Kasumi-1 (cell line): ENCODE results near the gene UTP14C.
"Not testable (repeated sequence)": the region's sequence is repeated elsewhere in the genome, so short reads cannot be mapped to it uniquely, and the experiment has no call there.

ENCODE experiments used
- DNase-seq, 2 experiments: peaks; one replicate each; lab custom pipeline; 2025; lab: John Stamatoyannopoulos, UW

Gene UTP14C

GRCh38 chr13:52024481-52024880, at the start of gene UTP14C:
UTP14C (plus strand) TSS chr13:52024691; CDS start chr13:52028805, 4,114 bp downstream.
- DNase-seq = no peak

DNA sequence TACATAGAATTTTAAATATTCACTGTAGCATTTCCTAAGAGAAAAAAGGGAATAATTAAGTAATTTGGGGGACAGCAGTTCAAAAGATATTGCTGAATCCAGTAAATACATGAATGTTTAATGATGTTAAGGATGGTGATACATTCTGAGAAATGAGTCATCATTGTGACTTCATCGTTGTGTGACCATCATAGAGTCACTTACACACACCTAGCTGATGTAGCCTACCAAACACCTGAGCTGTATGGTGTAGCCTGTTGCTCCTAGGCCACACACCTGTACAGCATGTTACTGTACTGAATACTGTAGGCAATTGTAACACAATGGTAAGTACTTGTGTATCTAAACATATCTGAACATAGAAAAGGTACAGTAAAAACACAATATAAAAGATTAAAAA, 48.1 kb upstream of the UTP14C start:
- no peak for DNase-seq

DNA sequence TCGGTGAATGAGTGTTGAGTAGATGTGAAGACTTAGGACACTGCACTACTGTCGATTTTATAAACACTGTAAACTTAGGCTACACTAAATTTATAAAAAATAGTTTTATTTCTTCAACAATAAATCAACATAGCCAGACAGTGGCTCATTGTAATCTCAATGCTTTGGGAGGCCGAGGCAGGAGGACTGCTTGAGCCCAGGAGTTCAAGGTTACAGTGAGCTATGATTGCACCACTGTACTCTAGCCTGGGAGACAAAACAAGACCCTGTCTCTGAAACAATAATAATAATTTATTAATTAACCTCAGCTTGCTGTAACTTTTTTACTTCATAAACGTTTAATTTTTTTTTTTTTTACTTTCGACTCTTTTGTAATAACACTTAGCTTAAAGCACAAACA, 47.6 kb upstream of the UTP14C start:
- no peak for DNase-seq

DNA sequence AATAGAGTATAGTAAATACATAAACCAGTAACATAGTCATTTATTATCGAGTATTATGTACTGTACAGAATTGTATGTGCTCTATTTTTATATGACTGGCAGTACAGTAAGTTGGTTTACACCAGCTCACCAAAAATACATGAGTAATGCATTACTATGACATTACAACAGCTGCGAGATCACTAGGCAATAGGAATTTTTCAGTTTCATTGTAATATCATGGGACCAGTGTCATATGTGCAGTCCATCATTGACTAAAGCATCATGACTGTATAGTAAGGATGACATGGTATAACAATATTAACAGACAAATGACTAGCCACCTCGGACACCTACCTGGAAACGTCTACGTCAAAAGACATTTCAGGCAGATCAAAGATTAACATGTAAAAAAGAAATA, 46.9 kb upstream of the UTP14C start:
- no peak for DNase-seq

DNA sequence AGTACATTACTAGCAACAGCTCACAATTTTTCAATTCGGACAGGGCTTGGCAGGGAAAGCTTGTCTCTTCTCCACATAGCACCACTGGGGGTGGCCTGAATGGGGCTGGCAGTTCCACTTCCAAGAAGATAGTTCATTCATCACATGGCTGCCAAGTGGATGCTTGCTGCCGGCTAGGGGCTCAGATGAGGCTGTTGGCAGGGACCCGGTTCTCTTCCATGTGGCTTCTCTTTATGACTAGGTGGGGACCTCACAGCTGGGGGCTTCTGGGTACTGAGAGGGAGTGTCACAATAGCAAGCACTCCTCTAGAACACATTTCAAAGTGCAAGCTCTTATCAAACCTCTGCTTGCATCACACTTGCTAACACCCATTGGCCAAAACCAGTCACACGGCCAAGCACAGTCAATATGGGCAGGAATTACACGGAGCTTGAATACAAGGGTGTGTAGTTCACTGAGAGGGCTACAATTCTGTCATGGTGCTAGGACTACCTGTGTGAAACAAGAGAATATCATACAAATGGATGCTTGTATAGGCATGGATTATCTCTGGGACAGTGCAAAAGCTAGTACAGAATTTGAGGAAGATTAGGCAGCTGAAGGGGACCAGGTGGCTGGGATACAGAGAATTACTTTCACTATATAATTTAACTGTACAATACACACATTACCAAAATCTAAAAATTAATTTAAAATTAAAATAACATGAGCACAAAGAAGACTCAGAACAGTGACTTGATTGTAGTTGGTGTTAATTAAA, 45.5 kb upstream of the UTP14C start:
- no peak for DNase-seq

GRCh38 chr13:51980908-51981307, 43.6 kb upstream of the UTP14C start:
- DNase-seq = no peak

DNA sequence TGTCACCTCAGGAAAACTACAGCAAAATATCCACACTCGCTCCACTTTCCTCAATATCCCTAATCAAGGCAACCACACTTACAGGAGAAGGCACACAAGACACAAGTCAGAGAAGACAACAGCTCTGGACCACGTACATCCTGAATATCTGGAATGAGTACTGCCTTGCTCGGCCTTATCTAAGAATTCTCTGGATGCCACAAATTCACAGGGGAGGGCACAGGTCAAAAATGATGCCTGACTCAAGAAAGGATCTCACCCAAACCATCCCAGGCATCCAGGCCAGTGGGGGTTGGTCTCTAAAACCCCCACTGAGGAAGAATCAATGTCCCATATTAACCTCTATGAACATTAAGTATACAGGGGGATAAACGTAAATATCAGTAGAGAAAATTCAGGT, 43.1 kb upstream of the UTP14C start:
- DNase-seq = no peak

DNA sequence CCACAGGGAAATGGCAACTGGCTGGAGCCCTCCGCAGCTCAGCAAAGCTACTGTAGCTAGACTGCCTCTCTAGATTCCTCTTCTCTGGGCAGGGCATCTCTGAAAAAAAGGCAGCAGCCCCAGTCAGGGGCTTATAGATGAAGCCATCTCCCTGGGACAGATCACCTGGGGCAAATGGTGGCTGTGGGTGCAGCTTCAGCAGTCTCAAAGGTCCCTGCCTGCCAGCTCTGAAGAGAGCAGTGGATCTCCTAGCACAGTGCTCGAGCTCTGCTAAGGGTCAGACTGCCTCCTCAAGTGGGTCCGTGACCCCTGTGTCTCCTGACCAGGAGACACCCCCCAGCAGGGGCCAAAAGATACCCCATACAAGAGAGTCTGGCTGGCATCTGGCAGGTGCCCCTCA, 41.2 kb upstream of the UTP14C start:
- DNase-seq = not testable (repeated sequence)

- DNase-seq = not testable (repeated sequence)
Observed at GRCh38 chr13:51984904-51985303, 39.6 kb upstream of the UTP14C start.

- no peak for DNase-seq
Observed at GRCh38 chr13:51988988-51989618, 35.4 kb upstream of the UTP14C start.

GRCh38 chr13:51993713-51994112, 30.8 kb upstream of the UTP14C start:
- no peak for DNase-seq

DNA sequence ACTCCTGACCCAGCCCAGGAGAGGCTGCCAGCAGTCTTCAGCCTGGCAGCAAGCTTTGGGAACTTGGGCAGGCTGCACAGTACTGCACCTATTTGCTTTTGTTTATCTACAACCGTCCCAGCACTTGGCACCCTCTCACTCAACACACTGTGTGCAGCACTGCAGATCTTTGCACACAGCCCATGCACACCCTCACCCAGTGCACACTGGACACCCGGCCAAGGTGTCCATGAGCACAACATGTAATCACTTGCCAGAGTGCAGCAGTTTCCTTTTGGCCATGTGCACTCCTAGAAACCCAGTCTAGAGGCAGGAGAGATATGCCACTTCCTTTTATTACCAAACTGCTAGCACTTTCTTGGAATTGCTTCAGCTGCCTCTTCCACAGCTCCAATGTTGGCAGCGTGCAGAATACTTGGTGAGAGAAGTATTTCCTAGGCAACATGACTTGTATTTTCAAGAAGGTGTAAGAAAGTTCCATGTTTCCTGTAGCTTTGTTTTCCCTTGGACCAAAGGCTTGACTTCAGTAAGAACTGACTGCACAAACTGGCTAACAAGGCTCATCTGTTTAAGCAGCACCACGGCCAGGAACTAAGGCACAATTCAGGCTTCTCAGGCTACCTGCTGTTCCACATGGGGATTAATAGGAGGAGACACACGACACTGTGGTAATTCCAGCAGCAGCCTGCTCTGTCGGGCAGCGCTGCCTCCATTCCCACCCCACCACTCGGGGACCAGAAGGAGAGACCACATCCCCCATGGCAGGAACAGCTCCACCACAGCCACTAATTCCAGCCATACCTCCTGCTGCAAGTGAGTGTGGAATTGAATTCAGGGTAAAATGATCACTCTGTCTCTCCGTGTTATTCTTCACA, 28.6 kb upstream of the UTP14C start:
- peak; percentile 56 to 71 for DNase-seq

GRCh38 chr13:51996641-51997040, 27.9 kb upstream of the UTP14C start:
- DNase-seq = no peak

DNA sequence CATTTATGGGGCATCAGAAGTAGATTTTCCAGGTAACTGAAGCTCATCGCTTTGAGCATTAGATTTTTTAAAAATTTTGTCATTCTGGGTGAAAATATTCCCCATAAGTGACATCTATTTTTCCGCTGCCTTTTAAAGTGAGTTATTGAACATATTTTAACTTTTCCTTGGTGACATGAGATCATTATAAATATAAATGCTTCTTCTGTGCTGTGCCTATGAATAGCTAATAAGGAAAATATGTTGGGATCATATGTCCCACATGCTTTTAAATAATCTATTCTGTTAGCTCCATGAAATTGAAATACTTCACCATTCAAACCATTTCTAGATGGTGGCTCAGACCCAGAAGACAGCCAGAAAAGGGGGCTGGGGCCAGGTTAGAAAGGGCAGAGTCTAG, 27.3 kb upstream of the UTP14C start:
- no peak for DNase-seq

GRCh38 chr13:51997641-51998330, 26.7 kb upstream of the UTP14C start:
- no peak for DNase-seq

DNA sequence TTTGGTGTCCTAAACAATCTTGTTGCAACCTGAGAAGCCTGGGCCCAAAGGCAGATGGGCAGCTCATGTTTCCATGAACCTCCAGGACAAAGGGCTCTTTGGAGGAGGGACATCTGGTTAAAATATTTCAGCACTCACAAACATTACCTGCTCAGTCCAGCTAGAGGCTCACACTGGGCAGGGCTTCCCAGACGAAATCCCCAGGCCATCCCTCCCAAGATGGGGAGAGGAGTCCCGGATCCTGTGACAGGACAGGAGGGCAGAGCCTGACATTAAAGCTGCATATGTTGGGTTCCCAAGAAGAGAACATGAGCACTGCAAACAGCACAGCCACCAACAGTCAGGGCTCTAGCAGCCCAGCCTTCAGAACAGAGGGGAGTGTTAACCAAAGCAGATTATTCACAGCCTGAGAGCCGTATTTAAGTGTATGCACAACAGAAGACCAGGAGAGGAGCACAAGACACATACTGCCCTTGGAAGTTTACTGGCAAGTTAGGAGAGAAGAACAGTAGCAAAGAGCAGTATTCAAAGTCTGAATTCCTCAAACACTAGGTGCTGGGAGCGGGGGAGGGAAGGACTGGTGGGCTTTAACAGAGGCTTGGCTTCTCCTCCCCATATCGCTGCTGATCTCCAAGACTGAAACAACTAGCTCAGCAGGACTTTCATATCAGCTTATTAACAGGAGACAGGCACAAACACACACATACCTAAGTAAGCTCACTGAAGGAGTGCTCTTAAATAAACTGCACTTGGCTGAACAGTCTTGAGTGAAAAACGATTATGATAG, 25.6 kb upstream of the UTP14C start:
- DNase-seq = no peak

- DNase-seq = no peak
Observed at GRCh38 chr13:51999510-51999911, 25.0 kb upstream of the UTP14C start.

GRCh38 chr13:51999921-52000320, 24.6 kb upstream of the UTP14C start:
- DNase-seq = no peak

DNA sequence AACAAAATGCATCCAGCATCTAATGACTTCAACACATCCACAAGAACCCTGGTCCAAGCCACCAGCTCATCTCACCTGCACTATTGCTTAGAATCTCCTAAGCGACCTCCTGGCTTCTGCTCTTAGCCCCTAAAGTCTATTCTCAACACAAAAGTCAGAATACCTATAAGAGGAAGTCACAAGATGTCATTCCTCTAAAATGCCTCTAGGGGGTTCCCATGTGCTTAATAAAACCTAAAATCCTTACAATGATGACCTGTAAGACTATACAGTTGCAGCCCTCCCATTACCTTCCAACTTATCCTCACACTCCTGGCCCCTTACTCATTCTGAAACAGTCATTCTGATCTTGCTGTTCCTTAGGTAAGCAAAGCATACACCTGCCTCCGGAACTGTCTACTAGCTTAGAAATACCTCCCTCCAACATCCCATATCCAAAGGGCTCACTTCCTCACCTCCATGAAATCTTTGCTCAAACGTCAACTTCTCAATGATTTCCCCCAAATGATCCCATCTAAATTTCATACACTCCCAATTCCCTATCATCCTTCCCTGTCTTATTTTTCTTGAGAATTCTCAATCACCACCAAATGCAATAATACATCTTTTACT, 23.3 kb upstream of the UTP14C start:
- DNase-seq = peak; percentile 75 to 91

DNA sequence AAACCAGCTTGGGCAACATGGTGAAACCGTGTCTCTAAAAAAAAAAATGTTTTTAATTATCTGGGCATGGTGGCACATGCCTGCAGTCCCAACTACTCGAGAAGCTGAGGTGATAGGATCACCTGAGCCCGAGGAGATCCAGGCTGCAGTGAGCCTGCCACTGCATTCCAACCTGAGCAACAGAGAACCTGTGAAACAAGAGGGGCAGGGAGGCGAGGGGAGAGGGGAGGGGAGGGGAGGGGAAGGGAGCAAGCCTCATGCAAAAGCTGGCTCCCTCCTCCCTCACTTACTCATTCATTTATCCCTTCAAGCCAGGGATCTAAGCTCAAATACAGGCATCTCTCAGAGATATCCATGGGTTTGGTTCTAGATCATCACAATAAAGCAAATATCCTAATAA, 22.1 kb upstream of the UTP14C start:
- no peak for DNase-seq

DNA sequence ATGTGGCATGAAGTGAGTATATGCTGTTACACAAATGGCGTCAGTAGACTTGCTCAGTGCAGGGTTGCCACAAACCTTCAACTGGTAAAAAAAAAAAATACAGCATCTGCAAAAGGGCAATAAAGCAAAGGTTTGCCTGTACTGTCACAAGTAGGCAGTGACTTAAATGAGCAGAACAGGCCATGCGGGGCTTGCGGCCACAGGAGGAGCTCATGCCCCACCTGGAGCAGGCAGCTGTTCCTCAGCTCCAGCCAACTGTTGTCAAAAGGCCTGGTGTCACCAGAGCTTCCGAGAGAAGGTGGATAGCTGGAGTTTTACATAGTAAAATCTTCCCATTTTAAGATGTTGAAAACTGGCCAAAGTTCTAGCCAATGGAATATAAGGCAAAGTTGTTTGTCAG, 20.9 kb upstream of the UTP14C start:
- no peak for DNase-seq
